ENCODE data around the gene IFI27. TPM values are rescaled to one million over a fixed set of nuclear protein-coding genes. Genes with fewer than 3 reads are reported as not detected.
"Not testable (repeated sequence)": the region's sequence is repeated elsewhere in the genome, so short reads cannot be mapped to it uniquely, and the experiment has no call there.

IFI27 gene
- total RNA-seq, 1 donor from 2014 or later, result 820 TPM

DNA sequence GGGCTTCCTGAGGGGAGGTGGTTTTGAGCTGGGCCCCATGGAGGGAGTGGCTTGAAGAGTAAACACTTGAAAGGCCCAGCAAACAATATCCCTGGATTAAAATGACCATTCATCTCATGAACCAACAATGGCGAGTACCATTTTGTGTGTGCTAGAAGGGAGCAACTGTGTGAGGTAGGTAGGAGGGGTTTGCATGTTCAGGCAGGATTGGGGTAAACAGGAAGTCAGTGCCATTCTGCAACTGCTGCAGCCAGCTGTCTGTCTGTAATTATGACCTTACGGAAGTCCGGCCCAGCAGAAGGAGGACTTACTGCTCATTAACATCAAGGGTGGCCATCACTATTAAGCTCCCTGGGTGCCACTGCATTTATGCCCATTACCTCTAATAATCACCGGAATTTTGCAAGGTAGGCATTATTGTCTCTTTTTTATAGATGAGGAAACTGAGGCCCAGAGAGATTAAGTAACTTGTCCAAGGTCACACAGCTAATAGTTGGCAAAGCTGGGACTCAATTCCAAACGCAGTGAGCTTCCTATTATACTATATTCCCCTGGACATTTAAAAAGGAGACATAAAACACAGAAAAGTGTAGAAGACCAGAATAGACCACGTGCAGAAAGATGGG, 35.5 kb downstream of the IFI27 start:
- no peak for DNase-seq (ENCODE audit: extremely low read depth, low read depth, low spot score)

DNA sequence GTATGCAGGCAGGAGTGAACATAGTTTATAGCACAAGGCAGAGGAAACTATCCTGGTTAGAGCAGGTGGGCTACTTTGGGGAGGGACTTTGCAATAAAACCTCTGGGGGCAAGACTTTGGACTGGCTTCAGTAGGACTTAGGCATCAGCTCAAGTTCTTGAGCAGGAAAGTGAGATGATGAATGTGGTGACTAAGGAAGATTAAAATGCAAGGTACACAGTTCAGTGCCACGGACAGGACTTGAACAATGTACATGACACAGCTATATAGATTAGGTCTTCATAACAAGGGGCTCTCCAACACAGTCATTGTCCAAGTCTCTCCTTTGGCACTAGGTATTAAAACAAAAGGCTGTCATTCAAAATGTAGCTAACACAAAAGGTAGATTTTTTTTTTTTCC, 42.1 kb downstream of the IFI27 start:
- DNase-seq (ENCODE audit: extremely low read depth, low read depth, low spot score), result no peak

DNA sequence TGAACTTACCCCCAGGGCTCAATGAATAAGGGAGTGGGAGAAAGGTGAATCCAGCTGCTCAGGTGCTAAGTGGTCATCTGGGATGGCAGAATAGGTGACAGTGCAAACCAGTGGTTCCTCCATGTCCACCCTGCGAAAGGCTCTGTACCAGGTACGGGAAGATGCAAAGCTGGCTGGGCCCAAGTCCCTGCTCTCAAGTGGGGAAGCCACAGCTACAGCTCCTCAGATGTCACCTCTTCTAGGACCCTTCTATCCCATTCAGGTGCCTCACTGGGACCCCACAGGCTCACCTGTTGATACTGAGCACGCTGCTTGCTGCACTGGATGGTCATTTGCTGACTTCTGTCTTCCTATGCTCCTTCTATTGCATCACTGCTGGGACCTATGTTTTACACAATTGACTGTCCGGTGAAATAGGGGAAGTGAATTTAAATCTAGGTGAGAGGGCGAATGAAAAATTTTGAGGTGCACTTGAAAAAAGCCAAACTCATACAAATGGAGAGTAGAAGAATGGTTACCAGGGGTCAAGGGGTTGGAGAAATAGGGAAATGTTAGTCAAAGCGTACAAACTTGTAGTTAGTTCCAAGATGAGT, 43.3 kb downstream of the IFI27 start:
- DNase-seq (ENCODE audit: extremely low read depth, low read depth, low spot score), result no peak

DNA sequence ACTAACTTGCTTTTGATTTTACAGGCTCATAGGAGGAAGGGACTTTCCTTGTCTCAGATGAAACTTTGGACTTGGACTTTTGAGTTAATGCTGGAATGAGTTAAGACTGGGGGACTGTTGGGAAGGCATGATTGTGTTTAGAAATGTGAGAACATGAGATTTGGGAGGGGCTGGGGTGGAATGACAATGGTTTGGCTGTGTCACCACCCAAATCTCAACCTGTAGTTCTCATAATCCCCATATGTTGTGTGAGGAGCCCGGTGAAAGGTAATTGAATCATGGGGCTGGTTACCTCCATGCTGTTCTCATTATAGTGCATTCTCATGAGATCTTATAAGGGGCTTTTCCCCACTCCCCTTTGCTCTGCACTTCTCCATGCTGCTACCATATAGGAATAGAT, 45.6 kb downstream of the IFI27 start:
- not testable (repeated sequence) for DNase-seq (ENCODE audit: extremely low read depth, low read depth, low spot score)

DNA sequence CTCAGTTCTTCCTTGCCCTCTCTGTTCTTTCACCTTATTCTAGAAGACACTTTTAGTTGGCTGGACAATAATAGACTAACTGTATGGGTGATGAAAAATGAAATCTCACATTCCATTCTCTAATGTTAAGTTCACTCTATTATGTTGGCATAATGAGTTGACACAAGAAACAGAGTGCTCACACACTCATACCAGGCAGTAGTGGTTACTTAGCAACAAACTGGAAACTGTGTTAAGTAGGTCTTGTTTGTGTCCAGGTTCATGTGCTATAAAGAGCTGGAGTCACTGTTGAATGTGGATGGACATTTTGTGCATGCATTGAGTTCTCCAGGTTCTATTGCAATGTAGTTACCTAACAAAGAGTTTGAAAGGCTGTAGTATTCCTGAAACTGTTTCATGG, 46.7 kb downstream of the IFI27 start:
- DNase-seq (ENCODE audit: extremely low read depth, low read depth, low spot score), result no peak

DNA sequence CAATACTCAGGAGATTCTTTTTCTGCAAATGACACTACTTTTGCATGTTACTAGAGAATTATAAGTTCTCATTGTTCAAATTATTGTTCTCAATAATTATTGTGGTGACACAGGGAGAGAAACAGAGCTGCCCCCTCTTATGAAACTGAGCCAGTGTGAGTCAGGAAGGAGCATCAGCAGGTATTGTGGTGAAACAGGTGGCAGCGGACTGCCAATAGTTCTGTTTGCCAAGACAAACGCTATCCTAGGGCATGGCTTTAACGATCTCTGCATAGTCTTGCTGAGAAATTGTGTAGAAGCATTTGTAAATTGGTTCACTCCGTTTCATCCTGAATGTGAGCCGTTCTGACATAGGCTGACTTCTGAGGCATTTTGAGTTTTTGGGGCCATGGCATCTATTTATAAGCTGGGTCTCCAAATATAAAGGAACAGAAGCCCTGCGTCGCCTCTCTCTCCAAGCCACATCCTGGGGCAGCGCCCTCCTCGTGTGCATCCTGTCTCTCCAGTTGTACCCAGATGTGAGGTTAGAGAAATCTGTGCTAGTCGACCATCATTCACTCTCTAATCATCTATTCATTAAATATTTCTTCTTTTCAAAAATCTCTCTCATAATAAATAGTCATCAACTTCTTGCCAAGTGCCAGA, 47.8 kb downstream of the IFI27 start:
- DNase-seq (ENCODE audit: extremely low read depth, low read depth, low spot score), result no peak

DNA sequence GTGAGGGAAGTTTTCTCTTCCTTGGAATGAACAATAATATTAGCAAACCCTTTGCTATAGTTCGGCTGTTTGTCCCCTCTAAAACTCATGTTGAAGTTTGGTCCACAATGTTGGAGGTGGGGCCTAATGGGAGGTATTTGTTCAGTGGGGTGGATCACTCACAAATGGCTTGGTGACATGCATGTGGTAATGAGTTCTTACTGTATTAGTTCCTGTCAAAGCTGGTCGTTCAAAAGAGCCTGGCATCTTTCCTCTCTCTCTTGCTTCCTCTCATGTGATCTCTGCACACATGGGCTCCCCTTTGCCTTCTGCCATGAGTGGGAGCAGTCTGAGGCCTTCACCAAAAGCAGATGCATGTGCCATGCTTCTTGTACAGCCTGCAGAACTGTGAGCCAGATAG, 50.5 kb downstream of the IFI27 start:
- no peak for DNase-seq (ENCODE audit: extremely low read depth, low read depth, low spot score)

DNA sequence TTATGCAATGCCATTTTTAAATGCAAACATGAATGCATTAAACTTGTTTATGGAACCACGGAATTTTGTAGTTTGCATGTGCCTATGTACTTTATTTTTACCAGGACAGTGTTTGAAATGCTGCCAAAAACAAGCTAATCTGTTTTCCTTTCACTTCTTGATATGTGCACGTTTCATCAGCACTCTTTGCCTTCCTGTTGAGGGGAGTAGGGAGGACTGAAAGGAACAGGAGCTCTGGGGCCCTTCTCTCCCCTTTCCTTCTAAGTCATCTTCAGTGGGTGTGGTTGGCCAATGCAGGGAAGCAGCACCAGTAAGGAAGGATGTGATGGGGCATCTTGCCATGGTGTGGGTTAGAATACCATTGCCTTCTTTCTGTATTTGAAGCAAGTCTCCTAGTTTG, 51.4 kb downstream of the IFI27 start:
- DNase-seq (ENCODE audit: extremely low read depth, low read depth, low spot score), result no peak

DNA sequence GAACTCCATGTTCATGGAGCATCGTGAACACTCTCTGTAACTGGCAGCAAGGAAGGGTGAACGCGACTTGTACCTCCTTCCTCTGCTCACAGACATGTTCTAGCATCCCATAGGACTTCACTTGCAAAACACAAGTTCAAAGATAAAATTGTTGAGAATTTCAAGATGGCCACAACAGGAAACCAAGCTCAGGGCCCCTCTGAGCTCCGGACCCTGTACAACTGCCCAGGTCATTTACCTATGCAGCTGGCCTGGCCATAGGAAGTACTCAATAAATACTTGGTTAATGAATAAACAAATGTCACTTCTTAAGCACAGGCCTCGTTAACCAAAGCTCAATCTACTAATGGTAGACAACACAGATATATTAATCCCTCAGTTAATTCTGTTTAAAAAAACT, 51.9 kb downstream of the IFI27 start:
- no peak for DNase-seq (ENCODE audit: extremely low read depth, low read depth, low spot score)

DNA sequence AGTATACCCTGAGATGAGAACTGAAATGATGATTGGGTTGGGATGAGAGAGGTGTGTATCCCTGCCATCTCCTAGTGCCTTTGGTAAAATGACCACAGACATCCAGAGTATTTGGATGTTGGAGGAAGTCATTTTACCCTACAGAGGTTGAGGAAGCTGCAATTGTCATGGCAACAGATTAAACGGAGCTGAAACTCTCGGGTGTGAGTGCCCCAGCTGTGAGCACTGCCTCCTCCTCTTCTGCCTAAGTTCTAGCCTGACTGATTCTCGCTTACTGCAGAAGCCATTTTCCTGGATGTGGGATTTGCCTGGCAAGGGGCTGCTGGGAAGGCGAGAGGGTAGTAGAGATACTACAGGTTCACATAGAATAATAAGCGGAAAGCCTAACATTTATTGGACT, 53.3 kb downstream of the IFI27 start:
- DNase-seq (ENCODE audit: extremely low read depth, low read depth, low spot score), result no peak

DNA sequence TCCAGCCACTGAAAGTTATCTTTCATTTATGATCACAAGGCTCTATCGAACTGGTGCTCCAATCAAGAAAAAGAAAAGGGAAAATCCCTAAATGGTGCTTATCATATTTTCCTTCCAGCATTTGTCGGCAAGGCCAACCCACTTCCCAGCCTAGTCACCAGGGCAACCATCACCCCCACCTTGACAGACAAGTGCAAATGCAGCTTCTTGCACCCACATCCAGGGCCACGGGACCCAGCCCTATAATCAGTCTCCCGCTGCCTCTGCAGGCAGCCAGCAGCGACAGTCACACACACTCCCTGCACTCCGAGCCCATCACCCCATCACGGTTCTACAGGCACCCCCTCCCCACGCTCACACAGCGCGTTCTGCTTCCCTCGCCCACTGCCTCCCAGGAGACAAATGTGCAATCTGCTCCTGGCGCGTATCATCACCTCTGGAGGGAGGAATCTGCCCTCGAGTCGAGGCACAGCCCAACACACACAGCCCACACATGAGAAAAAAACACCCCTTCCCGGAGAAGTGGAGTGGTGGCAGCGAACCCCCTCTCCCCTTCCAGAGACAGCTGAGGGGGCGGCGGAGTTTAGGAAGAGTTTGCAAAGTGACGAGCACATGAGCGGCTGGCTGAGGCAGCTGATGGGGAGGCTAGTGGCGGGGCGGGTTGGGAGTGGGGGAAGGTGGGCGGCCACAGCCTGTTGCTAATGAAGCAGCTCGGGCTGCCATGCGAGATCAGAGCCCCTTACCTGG, 54.3 kb downstream of the IFI27 start:
- no peak for DNase-seq (ENCODE audit: extremely low read depth, low read depth, low spot score)

DNA sequence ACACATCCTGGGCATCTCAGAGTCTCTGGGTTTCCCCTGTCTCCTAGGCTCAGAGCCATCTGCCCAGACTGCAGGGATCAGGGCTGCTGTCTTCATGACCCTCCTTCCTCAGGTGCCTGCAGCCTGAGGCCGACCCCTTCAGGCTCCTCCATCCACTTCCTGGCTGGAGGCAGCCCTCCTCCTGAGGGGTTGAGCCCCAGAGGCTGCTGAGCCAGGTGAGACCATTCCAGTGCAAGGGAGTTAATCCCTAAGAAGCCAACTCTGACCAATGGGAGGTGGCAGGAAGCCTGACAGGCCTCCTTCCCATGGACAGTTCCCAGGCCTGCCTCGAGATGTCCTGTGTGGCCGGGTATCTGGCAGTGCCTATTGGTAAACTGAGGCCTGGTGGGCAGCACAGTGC, 55.2 kb downstream of the IFI27 start:
- DNase-seq (ENCODE audit: extremely low read depth, low read depth, low spot score), result no peak

Other genes starting within 250 kb of the IFI27 start
- gene FAM181A, start 183.4 kb upstream of the IFI27 start, total RNA-seq, result not detected in 2 replicates
- gene ASB2, start 134.2 kb upstream of the IFI27 start, total RNA-seq, result 0.35 and 0.58 TPM in 2 replicates
- gene CCDC197, start 113.4 kb upstream of the IFI27 start, total RNA-seq, result not detected in 2 replicates
- gene OTUB2, start 84.4 kb upstream of the IFI27 start, total RNA-seq, result 5.7 and 8.2 TPM in 2 replicates
- 97.5 and 104 TPM in 2 replicates for gene DDX24, start 29.5 kb upstream of the IFI27 start, total RNA-seq
- 11.8 and 18.0 TPM in 2 replicates for gene IFI27L1, start 29.4 kb upstream of the IFI27 start, total RNA-seq
- 27.8 and 33.6 TPM in 2 replicates for gene IFI27L2, start 18.9 kb downstream of the IFI27 start, total RNA-seq
- gene PPP4R4, start 63.6 kb downstream of the IFI27 start, total RNA-seq, result 0.06 and 0.58 TPM in 2 replicates
- gene SERPINA10, start 182.5 kb downstream of the IFI27 start, total RNA-seq, result not detected in 2 replicates
- gene SERPINA6, start 212.6 kb downstream of the IFI27 start, total RNA-seq, result not detected in 2 replicates

Measured in glomerular endothelial cell (primary cell).